ENCODE data around the gene LTA. TPM values are rescaled to one million over a fixed set of nuclear protein-coding genes. Genes with fewer than 3 reads are reported as not detected.

Gene LTA
- total RNA-seq, 2 donors from 2014 or later: not detected

GRCh38 chr6:31569861-31570536 lies 2.1 kb upstream of the LTA start:
- no peak overlapping the region for H3K4me3 ChIP-seq
- H3K36me3 ChIP-seq: no peaks in the 10 kb centered on the region
- no peaks in the 10 kb centered on the region for H3K9me3 ChIP-seq
- no peak for TF ChIP-seq CTCF (IDR thresholded peaks at IDR 0.05)
- DNase-seq (ENCODE audit: low spot score): no peak
- H3K4me1 ChIP-seq: no peaks in the 10 kb centered on the region
- no peaks in the 10 kb centered on the region for H3K27me3 ChIP-seq
- H3K27ac ChIP-seq: no peak overlapping the region

GRCh38 chr6:31573239-31574105 lies 1.4 kb downstream of the LTA start:
- H3K27me3 ChIP-seq: no peaks in the 10 kb centered on the region
- no peak for TF ChIP-seq CTCF (IDR thresholded peaks at IDR 0.05)
- no peaks in the 10 kb centered on the region for H3K36me3 ChIP-seq
- no peaks in the 10 kb centered on the region for H3K4me1 ChIP-seq
- no peak for DNase-seq (ENCODE audit: low spot score)
- H3K9me3 ChIP-seq: no peaks in the 10 kb centered on the region
- H3K4me3 ChIP-seq: no peak overlapping the region
- H3K27ac ChIP-seq: no peak overlapping the region

GRCh38 chr6:31574106-31575061 lies 2.3 kb downstream of the LTA start:
- Histone ChIP-seq H3K36me3 (no peaks in the 10 kb centered on the region), H3K27ac (peak overlapping the region in 1 of 2 donors; percentile 35), H3K9me3 (no peaks in the 10 kb centered on the region), H3K4me1 (no peaks in the 10 kb centered on the region), H3K4me3 (no peak overlapping the region), H3K27me3 (no peaks in the 10 kb centered on the region)
- no peak for TF ChIP-seq CTCF (IDR thresholded peaks at IDR 0.05)
- no peak for DNase-seq (ENCODE audit: low spot score)

GRCh38 chr6:31575335-31575901 lies 3.3 kb downstream of the LTA start, which contains the start of gene TNF:
Gene TNF, plus strand, starts transcription at chr6:31575565. Its CDS starts 177 bp downstream, at chr6:31575742.
- H3K4me3 ChIP-seq: peak within 1 kb of the TSS; percentile 25 to 42
- TF ChIP-seq CTCF (IDR thresholded peaks at IDR 0.05): no peak
- no peaks in the 10 kb centered on the region for H3K36me3 ChIP-seq
- H3K4me1 ChIP-seq: peaks cover 0 to 1% of the 10 kb centered on the region in 2 donors
- H3K27ac ChIP-seq: peak within 1 kb of the TSS; percentile 35 to 39
- peak; percentile 69 for DNase-seq (ENCODE audit: low spot score)
- H3K27me3 ChIP-seq: no peaks in the 10 kb centered on the region
- H3K9me3 ChIP-seq: no peaks in the 10 kb centered on the region
